HG03342 (cell line): ENCODE data around the gene ZXDC.
A peak's percentile ranks its signal among the peaks of the same experiment; 100 is the strongest.

Experiments used
- ATAC-seq: cut with Tn5 transposase; IDR thresholded peaks from one replicate; pipeline ENCODE4 v1.9.1; 2021; ENCODE audit warnings: mild to moderate bottlenecking, moderate library complexity; ENCODE audit not compliant: unreplicated experiment

Gene ZXDC

GRCh38 chr3:126418661-126419131, 57.0 kb downstream of the ZXDC start:
- ATAC-seq: no peak

GRCh38 chr3:126417981-126418530, 57.6 kb downstream of the ZXDC start:
- no peak for ATAC-seq

- ATAC-seq: no peak
These were observed 58.2 kb downstream of the ZXDC start for GRCh38 chr3:126417515-126417914.

GRCh38 chr3:126416943-126417342, 58.7 kb downstream of the ZXDC start:
- no peak for ATAC-seq

- ATAC-seq: no peak
These were observed 59.8 kb downstream of the ZXDC start for GRCh38 chr3:126415661-126416591.

- ATAC-seq: no peak
These were observed 60.6 kb downstream of the ZXDC start for GRCh38 chr3:126414961-126415660.

GRCh38 chr3:126414406-126414805, 61.3 kb downstream of the ZXDC start:
- no peak for ATAC-seq

GRCh38 chr3:126413693-126414080, 62.0 kb downstream of the ZXDC start:
- no peak for ATAC-seq

- no peak for ATAC-seq
These were observed 62.6 kb downstream of the ZXDC start for GRCh38 chr3:126412841-126413692.

- ATAC-seq: no peak
These were observed 67.6 kb downstream of the ZXDC start for GRCh38 chr3:126408099-126408498.

GRCh38 chr3:126407412-126408044, 68.2 kb downstream of the ZXDC start:
- no peak for ATAC-seq

GRCh38 chr3:126406389-126407296, 69.0 kb downstream of the ZXDC start:
- ATAC-seq: no peak

GRCh38 chr3:126402666-126403302, 72.9 kb downstream of the ZXDC start:
- no peak for ATAC-seq

- ATAC-seq: no peak
These were observed 73.5 kb downstream of the ZXDC start for GRCh38 chr3:126402178-126402577.

- ATAC-seq: no peak
These were observed 74.0 kb downstream of the ZXDC start for GRCh38 chr3:126401611-126402160.

- ATAC-seq: no peak
These were observed 75.9 kb downstream of the ZXDC start for GRCh38 chr3:126399756-126400155.

GRCh38 chr3:126399351-126399735, 76.3 kb downstream of the ZXDC start:
- ATAC-seq: peak; percentile 57
